Parathyroid adenoma (tissue), 2 donors: Measurements from ENCODE around the gene RADX.

Experiments
- H2AFZ ChIP-seq: fragments of 300-600 bp; sonication (generic); one replicate; pipeline ENCODE4 v1.7.0; 2017; ENCODE audit warnings: antibody characterized with exemption, mild to moderate bottlenecking
- H3K27ac ChIP-seq: fragments of 300-600 bp; sonication (generic); one replicate; pipeline ENCODE4 v1.7.0; 2017
- H3K27me3 ChIP-seq: fragments of 300-600 bp; sonication (generic); one replicate; pipeline ENCODE4 v1.7.0; 2017; ENCODE audit warnings: low read length; ENCODE audit not compliant: control insufficient read depth, insufficient read depth
- H3K36me3 ChIP-seq: fragments of 300-600 bp; sonication (generic); one replicate; pipeline ENCODE4 v1.7.0; 2017; ENCODE audit warnings: low read length; ENCODE audit not compliant: control insufficient read depth, insufficient read depth
- H3K4me1 ChIP-seq: fragments of 300-600 bp; sonication (generic); one replicate; pipeline ENCODE4 v1.7.0; 2017; ENCODE audit warnings: control low read depth
- H3K4me2 ChIP-seq: fragments of 300-600 bp; sonication (generic); one replicate; pipeline ENCODE4 v1.7.0; 2017; ENCODE audit warnings: low read length
- H3K4me3 ChIP-seq: fragments of 300-600 bp; sonication (generic); one replicate; pipeline ENCODE4 v1.7.0; 2017; ENCODE audit warnings: low read depth, low read length
- H3K79me2 ChIP-seq: fragments of 300-600 bp; sonication (generic); one replicate; pipeline ENCODE4 v1.7.0; 2017; ENCODE audit warnings: control low read depth
- H3K9ac ChIP-seq: fragments of 300-600 bp; sonication (generic); one replicate; pipeline ENCODE4 v1.7.0; 2017; ENCODE audit warnings: mild to moderate bottlenecking
- H3K9me3 ChIP-seq: fragments of 300-600 bp; sonication (generic); one replicate; pipeline ENCODE4 v1.7.0; 2017; ENCODE audit warnings: low read length; ENCODE audit not compliant: control insufficient read depth
- TF ChIP-seq, protein P1 (sequence below): fragments of 300-600 bp; sonication (generic); IDR thresholded peaks from one replicate; pipeline ENCODE4 v1.7.0; 2017; ENCODE audit warnings: antibody characterized with exemption, mild to moderate bottlenecking
- donor health status: primary hyperparathyroidism.

The RADX gene

GRCh38 chrX:106611679-106612392 lies at the start of gene RADX:
Gene RADX, plus strand, starts transcription at chrX:106611978. Its CDS starts 103 bp downstream, at chrX:106612081.
- no peak within 1 kb of the TSS for H3K9ac ChIP-seq
- no peaks in the 10 kb centered on the region for H3K9me3 ChIP-seq
- no peak within 1 kb of the TSS for H3K27ac ChIP-seq
- TF ChIP-seq, protein P1, sequence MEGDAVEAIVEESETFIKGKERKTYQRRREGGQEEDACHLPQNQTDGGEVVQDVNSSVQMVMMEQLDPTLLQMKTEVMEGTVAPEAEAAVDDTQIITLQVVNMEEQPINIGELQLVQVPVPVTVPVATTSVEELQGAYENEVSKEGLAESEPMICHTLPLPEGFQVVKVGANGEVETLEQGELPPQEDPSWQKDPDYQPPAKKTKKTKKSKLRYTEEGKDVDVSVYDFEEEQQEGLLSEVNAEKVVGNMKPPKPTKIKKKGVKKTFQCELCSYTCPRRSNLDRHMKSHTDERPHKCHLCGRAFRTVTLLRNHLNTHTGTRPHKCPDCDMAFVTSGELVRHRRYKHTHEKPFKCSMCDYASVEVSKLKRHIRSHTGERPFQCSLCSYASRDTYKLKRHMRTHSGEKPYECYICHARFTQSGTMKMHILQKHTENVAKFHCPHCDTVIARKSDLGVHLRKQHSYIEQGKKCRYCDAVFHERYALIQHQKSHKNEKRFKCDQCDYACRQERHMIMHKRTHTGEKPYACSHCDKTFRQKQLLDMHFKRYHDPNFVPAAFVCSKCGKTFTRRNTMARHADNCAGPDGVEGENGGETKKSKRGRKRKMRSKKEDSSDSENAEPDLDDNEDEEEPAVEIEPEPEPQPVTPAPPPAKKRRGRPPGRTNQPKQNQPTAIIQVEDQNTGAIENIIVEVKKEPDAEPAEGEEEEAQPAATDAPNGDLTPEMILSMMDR: no peak
- H3K36me3 ChIP-seq: no peaks in the 10 kb centered on the region
- peak within 1 kb of the TSS; percentile 57 for H3K4me2 ChIP-seq
- no peaks in the 10 kb centered on the region for H3K27me3 ChIP-seq
- H3K4me3 ChIP-seq: peak within 1 kb of the TSS; percentile 57
- H3K79me2 ChIP-seq: no peaks in the 10 kb centered on the region
- peak within 1 kb of the TSS; percentile 76 for H2AFZ ChIP-seq
- H3K4me1 ChIP-seq: peaks cover 2% of the 10 kb centered on the region

DNA sequence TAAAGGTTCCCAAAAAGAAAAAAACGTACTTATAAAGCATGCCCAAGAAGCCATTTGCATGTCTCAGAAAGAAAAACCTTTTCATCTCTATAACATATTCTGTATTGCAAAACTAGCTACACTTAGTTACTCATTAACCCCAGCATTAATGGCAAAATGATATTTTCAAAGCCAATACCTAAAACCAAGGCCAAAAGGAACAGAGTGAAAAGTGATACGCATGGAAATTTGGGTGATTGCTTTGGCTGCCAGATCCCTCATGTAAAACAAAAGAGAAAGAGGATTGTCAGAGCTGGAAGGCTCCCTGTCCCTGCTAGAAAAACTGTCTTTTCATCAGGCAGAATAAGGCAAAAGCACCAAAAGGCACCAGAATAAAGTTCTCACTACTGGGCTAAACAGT lies 46.8 kb upstream of the RADX start:
- Histone ChIP-seq H3K9me3 (no peaks in the 10 kb centered on the region), H3K79me2 (no peaks in the 10 kb centered on the region), H3K27me3 (no peaks in the 10 kb centered on the region), H3K4me3 (no peak overlapping the region), H3K36me3 (no peaks in the 10 kb centered on the region), H2AFZ (no peak overlapping the region), H3K4me2 (no peak overlapping the region), H3K9ac (no peak overlapping the region), H3K4me1 (no peaks in the 10 kb centered on the region), H3K27ac (no peak overlapping the region)
- TF ChIP-seq, protein P1: no peak

DNA sequence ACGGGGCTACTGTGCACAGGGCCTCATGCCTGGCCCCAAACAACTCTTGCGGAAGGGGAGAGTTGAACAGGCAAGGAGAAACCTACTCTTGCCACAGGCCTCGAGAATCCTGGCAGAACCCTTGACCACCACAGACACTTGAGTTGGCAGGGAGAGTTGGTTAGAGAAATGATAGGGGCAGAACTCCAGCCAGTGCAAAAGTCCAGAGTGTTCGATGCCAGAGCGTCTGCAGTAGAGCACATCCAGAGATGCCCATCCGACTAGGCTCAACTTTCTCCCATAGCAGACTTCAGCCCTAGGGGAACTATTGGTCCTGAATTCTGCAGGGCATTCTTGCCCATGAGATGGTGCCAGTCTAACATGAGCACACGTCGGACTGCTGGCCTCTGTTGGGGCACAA lies 45.4 kb upstream of the RADX start:
- Histone ChIP-seq H3K79me2 (no peaks in the 10 kb centered on the region), H3K27me3 (no peaks in the 10 kb centered on the region), H3K9ac (no peak overlapping the region), H3K36me3 (no peaks in the 10 kb centered on the region), H3K4me1 (no peaks in the 10 kb centered on the region), H3K27ac (no peak overlapping the region), H2AFZ (no peak overlapping the region), H3K4me2 (no peak overlapping the region), H3K4me3 (no peak overlapping the region), H3K9me3 (no peaks in the 10 kb centered on the region)
- TF ChIP-seq, protein P1: no peak

GRCh38 chrX:106581856-106582255 lies 29.9 kb upstream of the RADX start:
- Histone ChIP-seq H3K4me3 (no peak overlapping the region), H3K27me3 (no peaks in the 10 kb centered on the region), H2AFZ (no peak overlapping the region), H3K4me1 (no peaks in the 10 kb centered on the region), H3K9me3 (no peaks in the 10 kb centered on the region), H3K79me2 (no peaks in the 10 kb centered on the region), H3K9ac (no peak overlapping the region), H3K27ac (no peak overlapping the region), H3K4me2 (no peak overlapping the region), H3K36me3 (no peaks in the 10 kb centered on the region)
- TF ChIP-seq, protein P1: no peak

GRCh38 chrX:106585478-106585877 lies 26.3 kb upstream of the RADX start:
- TF ChIP-seq, protein P1: no peak
- Histone ChIP-seq H3K79me2 (no peaks in the 10 kb centered on the region), H3K36me3 (no peaks in the 10 kb centered on the region), H3K27ac (no peak overlapping the region), H3K4me1 (no peaks in the 10 kb centered on the region), H3K4me3 (no peak overlapping the region), H3K4me2 (no peak overlapping the region), H2AFZ (no peak overlapping the region), H3K27me3 (no peaks in the 10 kb centered on the region), H3K9me3 (no peaks in the 10 kb centered on the region), H3K9ac (no peak overlapping the region)
